Measurements from ENCODE around the gene ELP1.
"Not testable (repeated sequence)": the region's sequence is repeated elsewhere in the genome, so short reads cannot be mapped to it uniquely, and the experiment has no call there.

- not testable (repeated sequence) for TF ChIP-seq CTCF (conservative IDR thresholded peaks at IDR 0.05 in 1 of 2, IDR thresholded peaks at IDR 0.05 in 1 of 2; ENCODE audit: low read depth in 1 of 2, low read length in 2 of 2); EZH2 (IDR thresholded peaks at IDR 0.05; ENCODE audit: low read length, missing control alignments)
Measured at GRCh38 chr9:108848296-108848695, 85.6 kb downstream of the ELP1 start.

Data from fibroblast of lung (primary cell).